Muscle of arm (tissue), 12 donors: ENCODE results near the gene DUS1L. TPM values are rescaled to one million over a fixed set of nuclear protein-coding genes. Genes with fewer than 3 reads are reported as not detected.

Source experiments
- DNase-seq: peaks from one replicate; pipeline ENCODE4 v3.0.0-alpha.2; 2013
- polyA plus RNA-seq, 12 donors: library from polyadenylated mRNA; unstranded; fragments of 120-200 nt; gene quantifications; one replicate each; pipeline ENCODE4 v1.2.1, GENCODE V29; 2013; ENCODE audit not compliant: insufficient read length in 12 of 12

The DUS1L gene
- polyA plus RNA-seq, 12 donors, result 37.9 to 72.2 (median 54.8) TPM; not detected in 1

GRCh38 chr17:82015311-82015971, 50.2 kb downstream of the DUS1L start:
- DNase-seq, result no peak

- DNase-seq, result no peak
Measured at GRCh38 chr17:82014971-82015310, 50.7 kb downstream of the DUS1L start.

GRCh38 chr17:82014432-82014831, 51.2 kb downstream of the DUS1L start:
- no peak for DNase-seq

- no peak for DNase-seq
Measured at GRCh38 chr17:82013772-82014321, 51.8 kb downstream of the DUS1L start.

GRCh38 chr17:82013341-82013740, 52.3 kb downstream of the DUS1L start:
- DNase-seq, result no peak

GRCh38 chr17:82012640-82013295, 52.8 kb downstream of the DUS1L start:
- no peak for DNase-seq

- no peak for DNase-seq
Measured at GRCh38 chr17:82012261-82012639, 53.4 kb downstream of the DUS1L start.

DNA sequence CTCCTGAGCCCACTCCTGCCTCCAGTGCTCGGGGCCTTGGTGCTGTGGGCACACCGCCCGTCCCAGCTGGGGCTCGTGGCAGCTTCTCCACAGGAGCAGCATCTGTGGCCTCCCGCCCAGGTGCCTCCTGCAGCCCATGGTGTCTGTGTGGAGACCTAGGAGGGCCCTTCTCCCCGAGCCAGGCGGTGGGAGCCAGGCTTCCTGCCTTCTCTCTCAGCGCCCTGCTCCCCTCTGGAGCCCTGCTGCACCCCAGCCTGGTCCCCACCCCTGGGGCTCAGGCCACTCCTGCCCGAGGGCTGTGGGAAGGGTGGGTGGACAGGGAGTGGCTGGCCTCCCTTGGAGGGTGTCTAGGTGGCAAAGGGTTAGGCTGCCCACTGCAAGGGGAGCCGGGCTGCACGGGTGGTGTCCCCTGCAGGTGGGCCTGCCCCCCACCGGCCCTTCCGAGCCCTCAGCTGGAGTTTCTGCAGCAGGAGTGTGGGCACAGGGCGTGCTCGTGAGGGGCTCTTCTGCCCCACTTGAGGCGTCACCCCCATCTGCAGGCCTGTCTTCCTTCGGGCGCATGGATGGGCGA, 53.9 kb downstream of the DUS1L start:
- DNase-seq, result no peak

DNA sequence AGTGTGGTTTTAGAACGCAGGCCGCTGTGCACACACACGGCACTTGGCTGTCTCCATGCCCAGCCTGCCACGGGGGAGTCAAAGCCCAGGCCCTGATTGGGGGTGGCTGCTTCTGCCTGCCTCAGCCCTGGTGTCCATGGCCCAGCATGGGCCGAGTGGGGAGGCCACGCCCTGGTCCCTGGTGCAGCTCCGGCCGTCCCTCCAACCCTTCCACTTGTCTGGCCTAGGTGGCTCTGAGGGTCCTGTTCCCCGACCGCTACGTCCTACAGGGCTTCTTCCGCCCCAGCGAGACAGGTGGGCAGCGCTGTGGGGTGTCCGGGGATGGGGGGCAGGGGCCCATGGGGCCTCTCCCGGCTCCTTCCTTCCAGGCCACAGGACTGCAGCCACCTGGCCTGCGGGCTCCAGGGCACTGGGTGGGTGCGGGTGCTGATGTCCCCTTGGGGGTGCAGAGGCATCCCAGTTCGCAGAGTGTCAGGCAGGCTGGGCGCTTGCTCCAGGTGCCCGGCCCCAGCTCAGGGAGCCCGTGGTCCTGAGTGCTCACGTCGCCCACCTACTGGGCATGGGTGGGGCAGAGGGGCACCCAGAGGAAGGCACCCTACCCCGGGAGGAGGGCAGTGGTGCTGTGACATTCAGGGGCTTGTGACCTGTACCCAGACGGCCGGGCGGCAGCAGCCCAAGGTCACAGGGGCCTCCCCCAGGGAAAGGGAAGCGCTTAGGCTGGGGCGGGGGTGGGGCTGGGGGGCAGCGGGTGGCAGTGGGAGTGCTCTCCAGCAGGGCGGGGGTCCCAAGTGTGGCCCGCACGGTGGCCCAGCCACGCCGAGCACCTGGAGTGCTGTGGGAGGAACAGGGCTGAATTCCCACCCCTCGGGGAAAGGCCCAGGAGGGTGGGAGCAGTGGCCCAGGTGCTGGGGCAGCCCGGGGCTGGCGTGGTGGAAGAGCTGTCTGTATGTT, 54.8 kb downstream of the DUS1L start:
- no peak for DNase-seq

DNA sequence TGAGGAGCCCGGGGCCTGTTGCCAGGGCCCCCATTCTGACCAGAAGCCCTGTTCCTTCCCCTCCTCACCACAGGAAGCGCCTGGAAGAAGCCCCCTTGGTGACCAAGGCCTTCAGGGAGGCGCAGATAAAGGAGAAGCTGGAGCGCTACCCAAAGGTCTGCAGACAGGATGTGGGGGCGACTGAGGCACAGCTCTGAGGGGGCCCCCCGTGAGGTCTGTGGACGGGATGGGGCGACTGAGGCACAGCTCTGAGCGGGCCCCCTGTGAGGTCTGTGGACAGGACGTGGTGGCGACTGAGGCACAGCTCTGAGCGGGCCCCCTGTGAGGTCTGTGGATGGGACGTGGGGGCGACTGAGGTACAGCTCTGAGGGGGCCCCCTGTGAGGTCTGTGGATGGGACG, 56.2 kb downstream of the DUS1L start:
- no peak for DNase-seq

DNA sequence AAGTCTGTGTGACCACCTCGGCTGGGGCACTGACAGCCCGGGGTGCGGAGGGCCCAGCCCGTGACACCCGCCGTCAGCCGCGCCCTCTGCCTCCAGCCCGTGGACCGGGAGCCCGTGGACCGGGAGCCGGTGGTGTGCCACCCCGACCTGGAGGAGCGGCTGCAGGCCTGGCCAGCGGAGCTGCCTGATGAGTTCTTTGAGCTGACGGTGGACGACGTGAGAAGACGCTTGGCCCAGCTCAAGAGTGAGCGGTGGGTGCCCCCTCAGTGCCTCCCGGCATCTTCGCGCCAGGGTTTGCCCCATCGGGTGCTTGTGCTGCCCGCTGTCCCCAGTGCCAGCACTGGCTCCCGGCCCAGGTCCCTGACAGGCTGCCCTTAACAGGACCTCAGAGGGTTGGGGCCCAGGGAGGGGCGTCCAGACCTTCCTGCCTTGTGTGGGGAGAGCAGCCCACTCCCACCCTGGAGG, 56.6 kb downstream of the DUS1L start:
- DNase-seq, result no peak

GRCh38 chr17:82008258-82008940, 57.2 kb downstream of the DUS1L start:
- DNase-seq, result no peak

Other genes with a start within 250 kb of the DUS1L start
- 100 to 1,000 TPM in 3 of 12 donors, 10 to 100 TPM in 8, not detected in 1; 73.5 to 264 (median 95.5) TPM for gene MCRIP1, start 232.5 kb downstream of the DUS1L start, polyA plus RNA-seq
- 10 to 100 TPM in 11 of 12 donors, not detected in 1; 10.9 to 61.9 (median 26.1) TPM for gene PPP1R27, start 230.8 kb downstream of the DUS1L start, polyA plus RNA-seq
- gene P4HB, start 205.3 kb downstream of the DUS1L start, polyA plus RNA-seq, result 100 to 1,000 TPM in 11 of 12 donors, not detected in 1; 346 to 655 (median 404) TPM
- 100 to 1,000 TPM in 11 of 12 donors, not detected in 1; 114 to 310 (median 158) TPM for gene ARHGDIA, start 194.5 kb downstream of the DUS1L start, polyA plus RNA-seq
- 100 to 1,000 TPM in 1 of 12 donors, 10 to 100 TPM in 11; 45.6 to 887 (median 57.3) TPM for gene ALYREF, start 174.2 kb downstream of the DUS1L start, polyA plus RNA-seq
- 100 to 1,000 TPM in 2 of 12 donors, 10 to 100 TPM in 9, not detected in 1; 52.4 to 123 (median 89.3) TPM for gene ANAPC11, start 174.1 kb downstream of the DUS1L start, polyA plus RNA-seq
- under 1 TPM in 10 of 12 donors, not detected in 2; 0.14 to 0.81 (median 0.49) TPM for gene NPB, start 163.6 kb downstream of the DUS1L start, polyA plus RNA-seq
- gene PCYT2, start 154.4 kb downstream of the DUS1L start, polyA plus RNA-seq, result 10 to 100 TPM in 6 of 12 donors, 1 to 10 TPM in 5, not detected in 1; 8.1 to 17.0 (median 10.0) TPM
- 10 to 100 TPM in 2 of 12 donors, 1 to 10 TPM in 9, not detected in 1; 4.1 to 15.8 (median 6.4) TPM for gene SIRT7, start 147.6 kb downstream of the DUS1L start, polyA plus RNA-seq
- gene MAFG, start 138.1 kb downstream of the DUS1L start, polyA plus RNA-seq, result 10 to 100 TPM in 11 of 12 donors, not detected in 1; 11.0 to 17.4 (median 13.7) TPM
- 100 to 1,000 TPM in 1 of 12 donors, 10 to 100 TPM in 10, not detected in 1; 46.4 to 100 (median 58.3) TPM for gene PYCR1, start 128.5 kb downstream of the DUS1L start, polyA plus RNA-seq
- gene MYADML2, start 118.6 kb downstream of the DUS1L start, polyA plus RNA-seq, result 10 to 100 TPM in 9 of 12 donors, 1 to 10 TPM in 2, not detected in 1; 6.0 to 35.9 (median 18.5) TPM
- 1 to 10 TPM in 10 of 12 donors, not detected in 2; 1.9 to 7.7 (median 3.5) TPM for gene NOTUM, start 104.6 kb downstream of the DUS1L start, polyA plus RNA-seq
- gene ASPSCR1, start 88.2 kb downstream of the DUS1L start, polyA plus RNA-seq, result 10 to 100 TPM in 11 of 12 donors, not detected in 1; 17.2 to 80.2 (median 21.5) TPM
- 10 to 100 TPM in 11 of 12 donors, not detected in 1; 26.1 to 35.6 (median 30.8) TPM for gene CENPX, start 42.9 kb downstream of the DUS1L start, polyA plus RNA-seq
- 10 to 100 TPM in 2 of 12 donors, 1 to 10 TPM in 9, not detected in 1; 6.3 to 31.7 (median 8.0) TPM for gene LRRC45, start 42.5 kb downstream of the DUS1L start, polyA plus RNA-seq
- 10 to 100 TPM in 3 of 12 donors, 1 to 10 TPM in 8, not detected in 1; 4.0 to 28.9 (median 6.4) TPM for gene RAC3, start 34.1 kb downstream of the DUS1L start, polyA plus RNA-seq
- 10 to 100 TPM in 11 of 12 donors, not detected in 1; 26.8 to 54.2 (median 34.6) TPM for gene DCXR, start 28.1 kb downstream of the DUS1L start, polyA plus RNA-seq
- 10 to 100 TPM in 11 of 12 donors, not detected in 1; 22.8 to 56.6 (median 30.1) TPM for gene RFNG, start 14.0 kb downstream of the DUS1L start, polyA plus RNA-seq
- 10 to 100 TPM in 11 of 12 donors, not detected in 1; 55.7 to 91.1 (median 62.2) TPM for gene GPS1, start 13.9 kb downstream of the DUS1L start, polyA plus RNA-seq
- gene FASN, start 32.4 kb upstream of the DUS1L start, polyA plus RNA-seq, result 10 to 100 TPM in 11 of 12 donors, not detected in 1; 15.7 to 62.2 (median 24.1) TPM
- gene CCDC57, start 147.0 kb upstream of the DUS1L start, polyA plus RNA-seq, result 10 to 100 TPM in 11 of 12 donors, not detected in 1; 18.1 to 66.0 (median 22.2) TPM
- gene SLC16A3, start 163.2 kb upstream of the DUS1L start, polyA plus RNA-seq, result 10 to 100 TPM in 11 of 12 donors, not detected in 1; 12.7 to 51.9 (median 28.9) TPM
- gene CSNK1D, start 207.9 kb upstream of the DUS1L start, polyA plus RNA-seq, result 100 to 1,000 TPM in 1 of 12 donors, 10 to 100 TPM in 10, not detected in 1; 59.7 to 121 (median 65.0) TPM